IMR-90 (cell line): ENCODE data around the gene CD300LG. TPM values are rescaled to one million over a fixed set of nuclear protein-coding genes. Genes with fewer than 3 reads are reported as not detected.
"Not testable (repeated sequence)": the region's sequence is repeated elsewhere in the genome, so short reads cannot be mapped to it uniquely, and the experiment has no call there.

ENCODE experiments used
- ATAC-seq: fragments of 200-7000 bp; cut with Tn5 transposase; 2 replicates; pipeline ENCODE4 v1.9.1; 2020; ENCODE audit warnings: low read depth, mild to moderate bottlenecking, moderate library complexity
- Bru-seq: library from RNA; stranded (reverse); fragments of 400-500 nt; gene quantifications from one replicate; lab custom pipeline; 2021; lab: Mats Ljungman, UMichigan
- BruChase-seq, 2 experiments: library from RNA; stranded (reverse); fragments of 400-500 nt; gene quantifications; one replicate each; lab custom pipeline; 2021; lab: Mats Ljungman, UMichigan
- BruUV-seq: library from RNA; stranded (reverse); fragments of 400-500 nt; replicated peaks from 2 replicates; lab custom pipeline; 2021; lab: Mats Ljungman, UMichigan
- CTCF ChIA-PET: fragments of 300-600 bp; formaldehyde crosslinking; extraction: SDS; loops from one replicate; lab custom pipeline; 2021; ENCODE audit warnings: antibody characterized with exemption; lab: Yijun Ruan, JAX
- POLR2A ChIA-PET: fragments of 300-600 bp; sonication (Branson Sonifier 250); formaldehyde crosslinking; loops from one replicate; lab custom pipeline; 2022; ENCODE audit warnings: antibody characterized with exemption; ENCODE audit not compliant: unreplicated experiment; lab: Charles Lee
- DNase-seq: peaks from one replicate; pipeline ENCODE4 v3.0.0; 2013
- H2AFZ ChIP-seq: replicated peaks from 2 replicates; pipeline ENCODE3; 2013; ENCODE audit warnings: low read length, mild to moderate bottlenecking; ENCODE audit not compliant: poor library complexity
- H2AK5ac ChIP-seq: 2 replicates; pipeline ENCODE4 v1.6.1; 2013; ENCODE audit warnings: low read depth, low read length, inconsistent platforms
- H2AK9ac ChIP-seq: replicated peaks from 2 replicates; pipeline ENCODE3; 2013; ENCODE audit warnings: mild to moderate bottlenecking, low read depth, low read length, moderate library complexity; ENCODE audit not compliant: poor library complexity
- H2BK120ac ChIP-seq: 2 replicates; pipeline ENCODE4 v1.6.1; 2013; ENCODE audit warnings: low read depth, low read length, inconsistent platforms
- H2BK15ac ChIP-seq: 3 replicates; pipeline ENCODE4 v1.6.1; 2013; ENCODE audit warnings: low read depth, low read length, inconsistent platforms
- H2BK20ac ChIP-seq: 2 replicates; pipeline ENCODE4 v1.6.1; 2013; ENCODE audit warnings: low read depth, mild to moderate bottlenecking, inconsistent platforms, low read length, moderate library complexity
- H2BK5ac ChIP-seq: 2 replicates; pipeline ENCODE4 v1.6.1; 2013; ENCODE audit warnings: mild to moderate bottlenecking, low read depth, low read length, inconsistent platforms; ENCODE audit not compliant: poor library complexity, severe bottlenecking
- H3K14ac ChIP-seq: replicated peaks from 2 replicates; pipeline ENCODE4 v1.6.1; 2013; ENCODE audit warnings: low read depth, low read length, inconsistent platforms
- H3K18ac ChIP-seq: 2 replicates; pipeline ENCODE4 v1.6.1; 2013; ENCODE audit warnings: low read depth, low read length, control low read depth
- H3K23ac ChIP-seq: 2 replicates; pipeline ENCODE4 v1.6.1; 2013; ENCODE audit warnings: low read depth, low read length, inconsistent platforms
- H3K27ac ChIP-seq: 2 replicates; pipeline ENCODE4 v1.5.1; 2013; ENCODE audit warnings: mild to moderate bottlenecking, control low read depth, low read length; ENCODE audit not compliant: insufficient read depth
- H3K27me3 ChIP-seq: 2 replicates; pipeline ENCODE4 v1.6.1; 2013; ENCODE audit warnings: low read length; ENCODE audit not compliant: control insufficient read depth, insufficient read depth
- H3K36me3 ChIP-seq: 2 replicates; pipeline ENCODE4 v1.6.1; 2013; ENCODE audit warnings: low read length, mixed read lengths; ENCODE audit not compliant: control insufficient read depth, insufficient read depth
- H3K4ac ChIP-seq: 2 replicates; pipeline ENCODE4 v1.6.1; 2013; ENCODE audit warnings: low read depth, low read length, inconsistent platforms
- H3K4me1 ChIP-seq: 2 replicates; pipeline ENCODE4 v1.6.1; 2013; ENCODE audit warnings: low read length, mixed read lengths; ENCODE audit not compliant: control insufficient read depth, insufficient read depth
- H3K4me2 ChIP-seq: 2 replicates; pipeline ENCODE4 v1.6.1; 2013; ENCODE audit warnings: low read depth, mild to moderate bottlenecking, control low read depth, low read length, moderate library complexity
- H3K4me3 ChIP-seq: 2 replicates; pipeline ENCODE4 v1.5.1; 2013; ENCODE audit warnings: low read depth, mild to moderate bottlenecking, control low read depth, low read length, moderate library complexity; ENCODE audit not compliant: insufficient read depth
- H3K56ac ChIP-seq: 2 replicates; pipeline ENCODE4 v1.6.1; 2013; ENCODE audit warnings: low read length, inconsistent platforms; ENCODE audit not compliant: insufficient read depth; ENCODE audit errors: extremely low read depth
- H3K79me1 ChIP-seq, 2 experiments: 2 replicates each; pipeline ENCODE4 v1.6.1; 2013; ENCODE audit warnings: low read length in 2 of 2, inconsistent platforms in 1 of 2, low read depth in 1 of 2
- H3K9ac ChIP-seq: 2 replicates; pipeline ENCODE4 v1.6.1; 2013; ENCODE audit warnings: low read depth, low read length, control low read depth
- H3K9me1 ChIP-seq: 2 replicates; pipeline ENCODE4 v1.6.1; 2013; ENCODE audit warnings: low read length, inconsistent platforms; ENCODE audit not compliant: insufficient read depth
- H3K9me3 ChIP-seq: 2 replicates; pipeline ENCODE4 v1.6.1; 2013; ENCODE audit warnings: low read length; ENCODE audit not compliant: control insufficient read depth, insufficient read depth
- H4K20me1 ChIP-seq: 2 replicates; pipeline ENCODE4 v1.6.1; 2013; ENCODE audit warnings: low read length, inconsistent platforms; ENCODE audit not compliant: insufficient read depth
- H4K5ac ChIP-seq: 2 replicates; pipeline ENCODE4 v1.6.1; 2013; ENCODE audit warnings: mild to moderate bottlenecking, low read depth, low read length, control low read depth
- H4K8ac ChIP-seq, 2 experiments: 2 replicates each; pipeline ENCODE4 v1.6.1; 2013; ENCODE audit warnings: low read depth in 2 of 2, low read length in 2 of 2, control low read depth in 1 of 2, inconsistent platforms in 1 of 2
- H4K91ac ChIP-seq: 2 replicates; pipeline ENCODE4 v1.6.1; 2013; ENCODE audit warnings: low read depth, low read length, inconsistent platforms; ENCODE audit not compliant: insufficient read depth
- CEBPB ChIP-seq: IDR thresholded peaks from 2 replicates; pipeline ENCODE4 v1.6.1; 2012; ENCODE audit warnings: low read depth, low read length, improper control_type of control experiment
- CHD1 ChIP-seq: IDR thresholded peaks from 2 replicates; pipeline ENCODE4 v1.6.1; 2012; ENCODE audit warnings: low read depth, low read length, improper control_type of control experiment
- SMC3 ChIP-seq: fragments of 150-350 bp; IDR thresholded peaks from 2 replicates; pipeline ENCODE4 v1.6.1; 2016; ENCODE audit warnings: low read depth, mild to moderate bottlenecking, antibody characterized with exemption, low read length, moderate library complexity
- WGBS, 2 experiments: methylation state at CpG; one replicate each; pipeline versions ENCODE4 v1.1.5 to v1.1.7; 2013; ENCODE audit warnings: missing lambda C conversion rate in 2 of 2; ENCODE audit not compliant: insufficient read length in 1 of 2; ENCODE audit errors: extremely low coverage in 2 of 2; 5-methylcytosine and 5-hydroxymethylcytosine counted together
- dilution Hi-C: fragments of 300-500 bp; cut with HindIII; formaldehyde crosslinking; loops from one replicate; pipeline ENCODE4 v1.14.3; 2018; ENCODE audit warnings: low sequenced_read_pairs; ENCODE audit not compliant: unreplicated experiment
- in situ Hi-C: fragments of 300-500 bp; cut with MboI; formaldehyde crosslinking; loops from 3 replicates; pipeline ENCODE4 v1.14.3; 2019; ENCODE audit warnings: low sequenced_read_pairs, inconsistent platforms, mixed read lengths
- intact Hi-C: fragments of 100-400 bp; cut with micrococcal nuclease; formaldehyde crosslinking; loops from 2 replicates; pipeline ENCODE4 v1.10.0; 2022
- long read RNA-seq: library from polyadenylated mRNA; unstranded; transcript quantifications from one replicate; pipeline ENCODE4 v2.0.0, GENCODE V29; 2021; ENCODE audit not compliant: unreplicated experiment
- polyA plus RNA-seq, 3 experiments: library from polyadenylated mRNA; depleted of rRNA; stranded (reverse); fragments of >200 nt; gene quantifications; 2 replicates each; pipeline ENCODE4 v1.2.3, GENCODE V29; 2012; ENCODE audit warnings: low replicate concordance in 1 of 3
- total RNA-seq: library from RNA; depleted of rRNA; stranded (reverse); fragments of >200 nt; gene quantifications from 2 replicates; pipeline ENCODE4 v1.2.3, GENCODE V29; 2012; rRNA removed

CD300LG gene
- not detected in 2 replicates for total RNA-seq
- not detected in 2 replicates for polyA plus RNA-seq (2012; rRNA removed)
- not detected in 2 replicates for polyA plus RNA-seq (2012; cell fraction: cytosol; rRNA removed)
- polyA plus RNA-seq (2012; cell fraction: nucleus; rRNA removed; ENCODE audit: low replicate concordance), result not detected in 2 replicates
- not detected for Bru-seq, nascent RNA
- not detected for BruChase-seq, experiment 1, labeled RNA remaining after a 6-hour chase
- not detected for BruChase-seq, experiment 2, labeled RNA remaining after a 2-hour chase
- long read RNA-seq, result 0 reads

DNA sequence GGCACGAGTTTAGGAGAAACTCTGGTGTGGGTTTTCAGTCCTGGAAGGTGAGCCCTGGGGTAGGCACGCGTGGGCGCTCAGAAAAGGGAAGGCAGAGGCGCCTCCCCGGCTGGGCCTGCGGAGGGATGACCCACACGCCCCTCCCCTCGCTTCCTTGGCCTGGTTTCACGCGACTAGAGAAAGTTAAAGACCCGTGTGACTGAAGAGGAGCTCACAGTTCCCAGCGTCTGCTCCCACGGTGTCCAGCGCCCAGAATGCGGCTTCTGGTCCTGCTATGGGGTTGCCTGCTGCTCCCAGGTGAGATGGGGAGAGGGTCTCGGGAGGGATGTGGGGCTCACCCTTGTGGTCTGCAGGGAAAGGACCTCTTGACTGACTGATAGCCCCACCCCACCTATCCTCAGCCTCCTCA lies at the start of gene CD300LG:
TSS of gene CD300LG (plus strand) at position 214 of the 409 bp plus-strand sequence. CDS start at position 255, 41 bp downstream.
- H4K8ac ChIP-seq, result no peak within 1 kb of the TSS
- no peak within 1 kb of the TSS for H2AK5ac ChIP-seq
- H3K9ac ChIP-seq, result no peak within 1 kb of the TSS
- H2AFZ ChIP-seq, result peak within 1 kb of the TSS; percentile 73
- intact Hi-C loops (loop anchor here (1.0 to 5.0 kb wide), 3 partner anchors 65 to 153 kb away; partner anchors contain the start of gene CFAP97D1), dilution Hi-C loops (no loop called here), in situ Hi-C loops (no loop called here)
- no peak within 1 kb of the TSS for H3K4me2 ChIP-seq
- no peak within 1 kb of the TSS for H3K23ac ChIP-seq
- no peak for ATAC-seq
- H2BK5ac ChIP-seq, result no peak within 1 kb of the TSS
- no peaks in the 10 kb centered on the region for H4K20me1 ChIP-seq
- no peak within 1 kb of the TSS for H2BK120ac ChIP-seq
- H4K91ac ChIP-seq, result no peak within 1 kb of the TSS
- WGBS, 2 experiments, result 6% methylated on average over 5 of the region's 17 CpGs; no CpG with 5 or more reads in 1 of the 2 experiments
- H3K4me3 ChIP-seq, result no peak within 1 kb of the TSS
- no peak within 1 kb of the TSS for H3K56ac ChIP-seq
- H3K27me3 ChIP-seq, result peaks cover 29% of the 10 kb centered on the region
- no peak within 1 kb of the TSS for H2AK9ac ChIP-seq
- BruUV-seq, result no TSS peak
- POLR2A ChIA-PET, result no interaction called here
- no peaks in the 10 kb centered on the region for H3K36me3 ChIP-seq
- H3K79me1 ChIP-seq, result no peaks in the 10 kb centered on the region
- no peak within 1 kb of the TSS for H3K14ac ChIP-seq
- no peaks in the 10 kb centered on the region for H3K9me1 ChIP-seq
- TF ChIP-seq SMC3 (no peak), CHD1 (no peak), CEBPB (no peak)
- no peak for DNase-seq
- no peak within 1 kb of the TSS for H2BK20ac ChIP-seq
- no peak within 1 kb of the TSS for H3K4ac ChIP-seq
- H3K27ac ChIP-seq, result no peak within 1 kb of the TSS
- H2BK15ac ChIP-seq, result no peak within 1 kb of the TSS
- H4K5ac ChIP-seq, result no peak within 1 kb of the TSS
- CTCF ChIA-PET, result interaction anchor here (0.6 to 1.5 kb wide), 8 partner anchors 9 to 363 kb away, joined by 3 to 21 read pairs (median 4); partner anchors contain the start of gene DHX8
- no peaks in the 10 kb centered on the region for H3K4me1 ChIP-seq
- H3K9me3 ChIP-seq, result no peaks in the 10 kb centered on the region
- no peak within 1 kb of the TSS for H3K18ac ChIP-seq

DNA sequence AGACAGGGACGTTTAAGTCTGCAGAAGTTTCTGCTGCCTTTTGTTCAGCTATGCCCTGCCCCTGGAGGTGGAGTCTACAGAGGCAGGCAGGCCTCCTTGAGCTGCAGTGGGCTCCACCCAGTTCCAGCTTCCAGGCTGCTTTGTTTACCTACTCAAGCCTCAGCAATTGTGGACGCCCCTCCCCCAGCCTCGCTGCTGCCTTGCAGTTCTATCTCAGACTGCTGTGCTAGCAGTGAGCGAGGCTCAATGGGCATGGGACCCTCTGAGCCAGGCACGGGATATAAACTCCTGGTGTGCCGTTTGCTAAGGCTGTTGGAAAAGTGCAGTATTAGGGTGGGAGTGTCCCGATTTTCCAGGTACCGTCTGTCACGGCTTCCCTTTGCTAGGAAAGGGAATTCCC lies 49.0 kb upstream of the CD300LG start:
- H4K5ac ChIP-seq, dilution Hi-C loops, H3K56ac ChIP-seq, BruUV-seq, H3K18ac ChIP-seq, DNase-seq, intact Hi-C loops, POLR2A ChIA-PET, H2BK15ac ChIP-seq, in situ Hi-C loops, H4K20me1 ChIP-seq, H3K27me3 ChIP-seq, H3K9me3 ChIP-seq, H3K9me1 ChIP-seq, H2BK120ac ChIP-seq, H3K4ac ChIP-seq, H3K79me1 ChIP-seq, H3K14ac ChIP-seq, CTCF ChIA-PET, H4K8ac ChIP-seq, H3K23ac ChIP-seq, H2BK20ac ChIP-seq, H3K4me3 ChIP-seq, H2BK5ac ChIP-seq, H3K4me2 ChIP-seq, ATAC-seq, H4K91ac ChIP-seq, H3K9ac ChIP-seq, H2AFZ ChIP-seq, H3K4me1 ChIP-seq, H2AK9ac ChIP-seq, H3K27ac ChIP-seq, H3K36me3 ChIP-seq, H2AK5ac ChIP-seq: not testable (repeated sequence)
- WGBS, 2 experiments, result no CpG with 5 or more reads among the region's 9 CpGs
